ENCODE measurements around the gene ZNF232. TPM values are rescaled to one million over a fixed set of nuclear protein-coding genes. Genes with fewer than 3 reads are reported as not detected.
"Not testable (repeated sequence)": the region's sequence is repeated elsewhere in the genome, so short reads cannot be mapped to it uniquely, and the experiment has no call there.

ZNF232 gene
- polyA plus RNA-seq, 1 donor from 2014 or later: 32.5 TPM

DNA sequence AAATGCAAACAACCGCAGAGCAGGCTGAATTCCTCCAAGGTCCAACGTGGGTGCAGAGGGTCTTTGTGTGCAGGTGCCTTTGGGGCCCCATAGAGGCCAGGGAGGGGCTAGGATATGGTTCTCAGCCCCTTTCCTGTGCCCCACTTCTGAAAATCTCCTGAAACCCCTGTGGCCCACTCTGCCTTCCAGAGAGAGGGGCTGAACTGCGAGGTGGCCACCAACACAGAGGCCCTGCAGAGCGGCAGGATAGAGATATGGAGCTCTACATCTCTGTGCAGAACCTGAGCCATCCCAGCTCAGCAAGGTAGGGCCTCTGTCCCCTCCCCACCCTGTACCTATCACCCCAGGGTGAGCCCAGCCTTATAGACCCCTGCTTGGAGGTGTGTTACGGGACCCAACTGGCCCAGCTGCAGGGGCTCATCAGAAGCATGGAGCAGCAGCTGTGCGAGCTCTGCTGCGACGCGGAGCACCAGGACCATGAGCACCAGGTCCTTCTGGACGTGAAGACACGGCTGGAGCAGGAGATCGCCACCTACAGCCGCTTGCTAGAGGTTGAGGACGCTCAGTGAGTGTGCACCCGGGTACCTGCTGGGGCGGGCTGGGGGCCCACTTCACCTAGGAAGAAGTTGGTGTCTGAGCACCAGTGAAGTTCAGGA, 9.6 kb upstream of the ZNF232 start:
- Histone ChIP-seq H3F3A (ENCODE audit: insufficient read depth, low read length, poor library complexity, severe bottlenecking) (no peaks in the 10 kb centered on the region), H3K36me3 (ENCODE audit: insufficient read depth, low read length) (no peaks in the 10 kb centered on the region), H3K9me3 (ENCODE audit: low read length) (peaks cover 4% of the 10 kb centered on the region)

DNA sequence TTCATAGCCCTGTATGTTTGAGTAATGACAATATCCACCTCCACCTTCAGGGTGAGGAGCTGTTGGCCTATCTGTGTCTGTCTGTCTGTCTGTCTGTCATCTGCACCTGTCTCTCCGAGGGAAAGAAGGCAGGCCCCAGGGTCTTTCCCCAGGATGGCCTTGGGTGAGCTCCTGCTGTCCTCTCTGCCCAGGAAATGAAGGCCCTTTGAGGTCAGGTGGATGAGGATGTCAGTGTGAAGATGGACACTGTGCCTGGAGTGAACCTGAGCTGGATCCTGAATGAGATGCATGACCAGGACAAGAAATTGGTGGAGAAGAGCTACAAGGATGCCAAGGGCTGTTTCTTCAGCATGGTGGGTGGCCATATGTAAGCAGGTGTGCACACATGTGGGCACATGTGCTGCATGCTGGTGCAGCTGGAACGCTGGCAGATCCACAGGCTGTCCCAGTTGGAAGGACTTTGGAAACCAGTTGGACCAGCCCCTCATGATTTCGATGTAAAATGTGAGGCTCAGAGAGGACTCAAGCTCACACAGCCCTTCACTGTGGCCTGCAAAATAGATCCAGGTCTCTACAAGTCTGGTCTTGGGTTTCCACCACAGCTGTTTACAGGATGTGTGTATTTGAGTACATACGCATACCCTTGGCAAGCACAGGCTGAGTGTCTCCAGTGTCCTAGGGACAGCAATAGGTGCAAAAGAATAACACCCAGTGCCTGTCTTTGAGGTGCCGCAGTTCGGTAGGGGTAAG, 8.9 kb upstream of the ZNF232 start:
- H3K36me3 ChIP-seq (ENCODE audit: insufficient read depth, low read length); H3K9me3 ChIP-seq (ENCODE audit: low read length); H4K20me1 ChIP-seq (ENCODE audit: insufficient read depth); H3K9ac ChIP-seq (ENCODE audit: low read length); H2AFZ ChIP-seq (ENCODE audit: low read depth, low read length); H3K79me2 ChIP-seq (replicated peaks; ENCODE audit: insufficient read depth, low read length); H3F3A ChIP-seq (ENCODE audit: insufficient read depth, low read length, poor library complexity, severe bottlenecking); H3K27me3 ChIP-seq (ENCODE audit: insufficient read depth, low read depth, low read length); H3K9me2 ChIP-seq (ENCODE audit: insufficient read depth, low read length); H3K27ac ChIP-seq (ENCODE audit: low read length); H3K4me2 ChIP-seq (ENCODE audit: low read length); H3K4me3 ChIP-seq (ENCODE audit: low read length): not testable (repeated sequence)

More for the DNA sequence above, 9.6 kb upstream of the ZNF232 start:
- Histone ChIP-seq H3K79me2 (replicated peaks; ENCODE audit: insufficient read depth, low read length) (no peaks in the 10 kb centered on the region), H3K27me3 (ENCODE audit: insufficient read depth, low read depth, low read length) (peaks cover 10% of the 10 kb centered on the region), H3K4me3 (ENCODE audit: low read length) (no peak overlapping the region), H3K9ac (ENCODE audit: low read length) (no peak overlapping the region), H2AFZ (ENCODE audit: low read depth, low read length) (no peak overlapping the region), H3K4me2 (ENCODE audit: low read length) (no peak overlapping the region), H3K27ac (ENCODE audit: low read length) (no peak overlapping the region), H3K9me2 (ENCODE audit: insufficient read depth, low read length) (no peaks in the 10 kb centered on the region), H4K20me1 (ENCODE audit: insufficient read depth) (no peaks in the 10 kb centered on the region)
- TF ChIP-seq, protein P1, sequence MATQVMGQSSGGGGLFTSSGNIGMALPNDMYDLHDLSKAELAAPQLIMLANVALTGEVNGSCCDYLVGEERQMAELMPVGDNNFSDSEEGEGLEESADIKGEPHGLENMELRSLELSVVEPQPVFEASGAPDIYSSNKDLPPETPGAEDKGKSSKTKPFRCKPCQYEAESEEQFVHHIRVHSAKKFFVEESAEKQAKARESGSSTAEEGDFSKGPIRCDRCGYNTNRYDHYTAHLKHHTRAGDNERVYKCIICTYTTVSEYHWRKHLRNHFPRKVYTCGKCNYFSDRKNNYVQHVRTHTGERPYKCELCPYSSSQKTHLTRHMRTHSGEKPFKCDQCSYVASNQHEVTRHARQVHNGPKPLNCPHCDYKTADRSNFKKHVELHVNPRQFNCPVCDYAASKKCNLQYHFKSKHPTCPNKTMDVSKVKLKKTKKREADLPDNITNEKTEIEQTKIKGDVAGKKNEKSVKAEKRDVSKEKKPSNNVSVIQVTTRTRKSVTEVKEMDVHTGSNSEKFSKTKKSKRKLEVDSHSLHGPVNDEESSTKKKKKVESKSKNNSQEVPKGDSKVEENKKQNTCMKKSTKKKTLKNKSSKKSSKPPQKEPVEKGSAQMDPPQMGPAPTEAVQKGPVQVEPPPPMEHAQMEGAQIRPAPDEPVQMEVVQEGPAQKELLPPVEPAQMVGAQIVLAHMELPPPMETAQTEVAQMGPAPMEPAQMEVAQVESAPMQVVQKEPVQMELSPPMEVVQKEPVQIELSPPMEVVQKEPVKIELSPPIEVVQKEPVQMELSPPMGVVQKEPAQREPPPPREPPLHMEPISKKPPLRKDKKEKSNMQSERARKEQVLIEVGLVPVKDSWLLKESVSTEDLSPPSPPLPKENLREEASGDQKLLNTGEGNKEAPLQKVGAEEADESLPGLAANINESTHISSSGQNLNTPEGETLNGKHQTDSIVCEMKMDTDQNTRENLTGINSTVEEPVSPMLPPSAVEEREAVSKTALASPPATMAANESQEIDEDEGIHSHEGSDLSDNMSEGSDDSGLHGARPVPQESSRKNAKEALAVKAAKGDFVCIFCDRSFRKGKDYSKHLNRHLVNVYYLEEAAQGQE (IDR thresholded peaks at IDR 0.05; ENCODE audit: borderline replicate concordance): no peak
- TF ChIP-seq SMC3 (conservative IDR thresholded peaks at IDR 0.05; ENCODE audit: poor library complexity) (no peak), POLR2AphosphoS5 (IDR thresholded peaks at IDR 0.05) (no peak), EP300 (conservative IDR thresholded peaks at IDR 0.05; ENCODE audit: poor library complexity, severe bottlenecking) (no peak), MXI1 (conservative IDR thresholded peaks at IDR 0.05; ENCODE audit: poor library complexity, severe bottlenecking) (no peak), EZH2 (IDR thresholded peaks at IDR 0.05; ENCODE audit: borderline replicate concordance, insufficient read depth, low read length, poor library complexity, severe bottlenecking) (no peak), TAF1 (IDR thresholded peaks at IDR 0.05; ENCODE audit: low read depth) (no peak), RAD21 (conservative IDR thresholded peaks at IDR 0.05) (no peak)
- TF ChIP-seq, protein P2, sequence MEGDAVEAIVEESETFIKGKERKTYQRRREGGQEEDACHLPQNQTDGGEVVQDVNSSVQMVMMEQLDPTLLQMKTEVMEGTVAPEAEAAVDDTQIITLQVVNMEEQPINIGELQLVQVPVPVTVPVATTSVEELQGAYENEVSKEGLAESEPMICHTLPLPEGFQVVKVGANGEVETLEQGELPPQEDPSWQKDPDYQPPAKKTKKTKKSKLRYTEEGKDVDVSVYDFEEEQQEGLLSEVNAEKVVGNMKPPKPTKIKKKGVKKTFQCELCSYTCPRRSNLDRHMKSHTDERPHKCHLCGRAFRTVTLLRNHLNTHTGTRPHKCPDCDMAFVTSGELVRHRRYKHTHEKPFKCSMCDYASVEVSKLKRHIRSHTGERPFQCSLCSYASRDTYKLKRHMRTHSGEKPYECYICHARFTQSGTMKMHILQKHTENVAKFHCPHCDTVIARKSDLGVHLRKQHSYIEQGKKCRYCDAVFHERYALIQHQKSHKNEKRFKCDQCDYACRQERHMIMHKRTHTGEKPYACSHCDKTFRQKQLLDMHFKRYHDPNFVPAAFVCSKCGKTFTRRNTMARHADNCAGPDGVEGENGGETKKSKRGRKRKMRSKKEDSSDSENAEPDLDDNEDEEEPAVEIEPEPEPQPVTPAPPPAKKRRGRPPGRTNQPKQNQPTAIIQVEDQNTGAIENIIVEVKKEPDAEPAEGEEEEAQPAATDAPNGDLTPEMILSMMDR (IDR thresholded peaks at IDR 0.05; ENCODE audit: poor library complexity, severe bottlenecking): no peak

All from neural cell (in vitro differentiated cells).